ENCODE measurements around the gene ACBD4. TPM values are rescaled to one million over a fixed set of nuclear protein-coding genes. Genes with fewer than 3 reads are reported as not detected.

ACBD4 gene
- total and polyA plus RNA-seq, 4 donors = 4.4 to 51.4 (median 44.9) TPM

GRCh38 chr17:45130681-45131615, 4.5 kb upstream of the ACBD4 start:
- no peak overlapping the region for H3K9ac ChIP-seq (ENCODE audit: low read depth in 1 of 2, low read length in 2 of 2)
- DNase-seq (ENCODE audit: low spot score) = no peak

GRCh38 chr17:45131616-45132319, 3.7 kb upstream of the ACBD4 start:
- H3K27me3 ChIP-seq (ENCODE audit: control insufficient read depth in 4 of 4, insufficient read depth in 4 of 4, low read length in 3 of 4) = no peaks in the 10 kb centered on the region
- H3K4me1 ChIP-seq (ENCODE audit: control insufficient read depth in 4 of 4, insufficient read depth in 4 of 4, low read length in 3 of 4) = peaks cover 2 to 27% (median 15%) of the 10 kb centered on the region in 4 donors
- H3K9me3 ChIP-seq (ENCODE audit: control insufficient read depth in 4 of 4, low read length in 3 of 4) = no peaks in the 10 kb centered on the region
- peak overlapping the region in 2 of 3 donors; percentile 49 to 81 for H3K4me3 ChIP-seq (ENCODE audit: low read depth in 1 of 3, low read length in 3 of 3)
- H3K9ac ChIP-seq (ENCODE audit: low read depth in 1 of 2, low read length in 2 of 2) = peak overlapping the region in 1 of 2 donors; percentile 37
- H3K27ac ChIP-seq (ENCODE audit: low read depth in 1 of 2, low read length in 2 of 2) = peak overlapping the region in 1 of 2 donors; percentile 31
- TF ChIP-seq RAD21 (IDR thresholded peaks at IDR 0.05) (peak in 1 of 2 donors; percentile 53), HNF4A (conservative IDR thresholded peaks at IDR 0.05) (no peak), TAF1 (conservative IDR thresholded peaks at IDR 0.05) (no peak), CTCF (IDR thresholded peaks at IDR 0.05; ENCODE audit: low read depth, low read length, missing input control) (peak; percentile 49)
- WGBS = 12% methylated on average over 46 of the region's 46 CpGs
- peak; percentile 74 for DNase-seq (ENCODE audit: low spot score)
- peaks cover 0 to 1% (median 0%) of the 10 kb centered on the region in 4 donors for H3K36me3 ChIP-seq (ENCODE audit: control insufficient read depth in 4 of 4, insufficient read depth in 3 of 4, low read depth in 1 of 4, low read length in 3 of 4)

More at GRCh38 chr17:45130681-45131615, 4.5 kb upstream of the ACBD4 start:
- no peaks in the 10 kb centered on the region for H3K27me3 ChIP-seq (ENCODE audit: control insufficient read depth in 4 of 4, insufficient read depth in 4 of 4, low read length in 3 of 4)
- H3K4me1 ChIP-seq (ENCODE audit: control insufficient read depth in 4 of 4, insufficient read depth in 4 of 4, low read length in 3 of 4) = peaks cover 0 to 19% (median 9%) of the 10 kb centered on the region in 4 donors
- peaks cover 0 to 1% (median 0%) of the 10 kb centered on the region in 4 donors for H3K36me3 ChIP-seq (ENCODE audit: control insufficient read depth in 4 of 4, insufficient read depth in 3 of 4, low read depth in 1 of 4, low read length in 3 of 4)
- H3K27ac ChIP-seq (ENCODE audit: low read depth in 1 of 2, low read length in 2 of 2) = no peak overlapping the region
- no peak overlapping the region for H3K4me3 ChIP-seq (ENCODE audit: low read depth in 1 of 3, low read length in 3 of 3)
- no peak for TF ChIP-seq NR2F2 (IDR thresholded peaks at IDR 0.05)
- no peak for TF ChIP-seq RXRA (IDR thresholded peaks at IDR 0.05)
- TF ChIP-seq EGR1 (IDR thresholded peaks at IDR 0.05; ENCODE audit: low read depth in 2 of 2) = no peak
- no peak for TF ChIP-seq SP1 (IDR thresholded peaks at IDR 0.05)
- no peak for TF ChIP-seq YY1 (IDR thresholded peaks at IDR 0.05)
- no peak for TF ChIP-seq ZBTB33 (IDR thresholded peaks at IDR 0.05)
- no peak for TF ChIP-seq CTCF (IDR thresholded peaks at IDR 0.05; ENCODE audit: low read depth, low read length, missing input control)
- no peak for TF ChIP-seq HNF4G (IDR thresholded peaks at IDR 0.05)
- no peak for TF ChIP-seq JUND (IDR thresholded peaks at IDR 0.05)
- TF ChIP-seq FOXA2 (IDR thresholded peaks at IDR 0.05) = no peak
- 88% methylated on average over 17 of the region's 17 CpGs for WGBS
- no peaks in the 10 kb centered on the region for H3K9me3 ChIP-seq (ENCODE audit: control insufficient read depth in 4 of 4, low read length in 3 of 4)
